ENCODE data around the gene CNGB1.

- TF ChIP-seq POLR2A (IDR thresholded peaks at IDR 0.05) (no peak), CTCF (IDR thresholded peaks at IDR 0.05) (no peak)
These were observed 13.1 kb downstream of the CNGB1 start for GRCh38 chr16:57957673-57958392.
